ENCODE results near the gene KTI12.

DNA sequence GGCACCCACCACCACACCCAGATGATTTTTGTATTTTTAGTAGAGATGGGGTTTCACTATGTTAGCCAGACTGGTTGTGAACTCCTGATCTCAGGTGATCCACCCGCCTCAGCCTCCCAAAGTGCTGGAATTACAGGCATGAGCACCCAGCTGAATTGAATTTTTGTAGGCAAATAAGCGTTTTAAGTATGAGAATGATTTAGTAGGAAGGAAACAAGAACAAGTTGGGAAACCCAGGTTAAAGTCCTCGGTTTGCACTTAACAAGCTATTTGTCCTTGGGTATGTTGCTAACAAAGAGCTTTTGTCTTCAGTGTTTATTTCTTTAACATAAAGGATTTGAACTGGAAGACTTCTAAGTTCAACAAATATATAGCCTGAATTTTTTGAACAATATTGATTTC lies 46.4 kb upstream of the KTI12 start:
- TF ChIP-seq, protein P1, sequence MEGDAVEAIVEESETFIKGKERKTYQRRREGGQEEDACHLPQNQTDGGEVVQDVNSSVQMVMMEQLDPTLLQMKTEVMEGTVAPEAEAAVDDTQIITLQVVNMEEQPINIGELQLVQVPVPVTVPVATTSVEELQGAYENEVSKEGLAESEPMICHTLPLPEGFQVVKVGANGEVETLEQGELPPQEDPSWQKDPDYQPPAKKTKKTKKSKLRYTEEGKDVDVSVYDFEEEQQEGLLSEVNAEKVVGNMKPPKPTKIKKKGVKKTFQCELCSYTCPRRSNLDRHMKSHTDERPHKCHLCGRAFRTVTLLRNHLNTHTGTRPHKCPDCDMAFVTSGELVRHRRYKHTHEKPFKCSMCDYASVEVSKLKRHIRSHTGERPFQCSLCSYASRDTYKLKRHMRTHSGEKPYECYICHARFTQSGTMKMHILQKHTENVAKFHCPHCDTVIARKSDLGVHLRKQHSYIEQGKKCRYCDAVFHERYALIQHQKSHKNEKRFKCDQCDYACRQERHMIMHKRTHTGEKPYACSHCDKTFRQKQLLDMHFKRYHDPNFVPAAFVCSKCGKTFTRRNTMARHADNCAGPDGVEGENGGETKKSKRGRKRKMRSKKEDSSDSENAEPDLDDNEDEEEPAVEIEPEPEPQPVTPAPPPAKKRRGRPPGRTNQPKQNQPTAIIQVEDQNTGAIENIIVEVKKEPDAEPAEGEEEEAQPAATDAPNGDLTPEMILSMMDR (IDR thresholded peaks at IDR 0.05; ENCODE audit: insufficient read depth, low read length): no peak
- no peak for TF ChIP-seq POLR2AphosphoS5 (IDR thresholded peaks at IDR 0.05; ENCODE audit: low read depth)
- TF ChIP-seq, protein P2, sequence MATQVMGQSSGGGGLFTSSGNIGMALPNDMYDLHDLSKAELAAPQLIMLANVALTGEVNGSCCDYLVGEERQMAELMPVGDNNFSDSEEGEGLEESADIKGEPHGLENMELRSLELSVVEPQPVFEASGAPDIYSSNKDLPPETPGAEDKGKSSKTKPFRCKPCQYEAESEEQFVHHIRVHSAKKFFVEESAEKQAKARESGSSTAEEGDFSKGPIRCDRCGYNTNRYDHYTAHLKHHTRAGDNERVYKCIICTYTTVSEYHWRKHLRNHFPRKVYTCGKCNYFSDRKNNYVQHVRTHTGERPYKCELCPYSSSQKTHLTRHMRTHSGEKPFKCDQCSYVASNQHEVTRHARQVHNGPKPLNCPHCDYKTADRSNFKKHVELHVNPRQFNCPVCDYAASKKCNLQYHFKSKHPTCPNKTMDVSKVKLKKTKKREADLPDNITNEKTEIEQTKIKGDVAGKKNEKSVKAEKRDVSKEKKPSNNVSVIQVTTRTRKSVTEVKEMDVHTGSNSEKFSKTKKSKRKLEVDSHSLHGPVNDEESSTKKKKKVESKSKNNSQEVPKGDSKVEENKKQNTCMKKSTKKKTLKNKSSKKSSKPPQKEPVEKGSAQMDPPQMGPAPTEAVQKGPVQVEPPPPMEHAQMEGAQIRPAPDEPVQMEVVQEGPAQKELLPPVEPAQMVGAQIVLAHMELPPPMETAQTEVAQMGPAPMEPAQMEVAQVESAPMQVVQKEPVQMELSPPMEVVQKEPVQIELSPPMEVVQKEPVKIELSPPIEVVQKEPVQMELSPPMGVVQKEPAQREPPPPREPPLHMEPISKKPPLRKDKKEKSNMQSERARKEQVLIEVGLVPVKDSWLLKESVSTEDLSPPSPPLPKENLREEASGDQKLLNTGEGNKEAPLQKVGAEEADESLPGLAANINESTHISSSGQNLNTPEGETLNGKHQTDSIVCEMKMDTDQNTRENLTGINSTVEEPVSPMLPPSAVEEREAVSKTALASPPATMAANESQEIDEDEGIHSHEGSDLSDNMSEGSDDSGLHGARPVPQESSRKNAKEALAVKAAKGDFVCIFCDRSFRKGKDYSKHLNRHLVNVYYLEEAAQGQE (IDR thresholded peaks at IDR 0.05; ENCODE audit: insufficient replicate concordance, low read depth): no peak
